Keratinocyte (primary cell): Measurements from ENCODE around the gene ASCC3. TPM values are rescaled to one million over a fixed set of nuclear protein-coding genes. Genes with fewer than 3 reads are reported as not detected.

Experiments
- DNase-seq: peaks from one replicate; pipeline ENCODE4 v3.0.0-alpha.2; 2011; ENCODE audit warnings: low read depth, missing footprints, low spot score
- FAIRE-seq: peaks from 2 replicates; lab custom pipeline; 2011; peaks lifted over from hg19 to GRCh38; lab: Jason Lieb, UNC
- H2AFZ ChIP-seq: 2 replicates; pipeline ENCODE4 v1.6.0; 2012; ENCODE audit warnings: low read length, control low read depth, inconsistent platforms; ENCODE audit not compliant: control insufficient read depth
- H3K27ac ChIP-seq: 2 replicates; pipeline ENCODE4 v1.5.1; 2011; ENCODE audit warnings: low read length; ENCODE audit not compliant: control insufficient read depth, insufficient read depth
- H3K27me3 ChIP-seq: 3 replicates; pipeline ENCODE4 v1.6.0; 2011; ENCODE audit warnings: low read length; ENCODE audit not compliant: control insufficient read depth, insufficient read depth; ENCODE audit errors: extremely low read depth
- H3K36me3 ChIP-seq, 2 experiments: 2 replicates in 1 of 2; 3 replicates in 1 of 2; pipeline ENCODE4 v1.5.1; 2011; ENCODE audit warnings: low read length in 2 of 2, mild to moderate bottlenecking in 1 of 2; ENCODE audit not compliant: control insufficient read depth in 2 of 2, insufficient read depth in 2 of 2; ENCODE audit errors: extremely low read depth in 1 of 2
- H3K4me1 ChIP-seq: 3 replicates; pipeline ENCODE4 v1.5.1; 2011; ENCODE audit warnings: low read length; ENCODE audit not compliant: control insufficient read depth, insufficient read depth; ENCODE audit errors: extremely low read depth
- H3K4me2 ChIP-seq: 3 replicates; pipeline ENCODE4 v1.6.0; 2011; ENCODE audit warnings: low read depth, low read length; ENCODE audit not compliant: control insufficient read depth, insufficient read depth; ENCODE audit errors: extremely low read depth
- H3K4me3 ChIP-seq, 3 experiments: fragments of 200-600 bp in 1 of 3; sonication (generic) in 1 of 3; 2 replicates in 2 of 3; 3 replicates in 1 of 3; pipeline ENCODE4 v1.5.1; 2011 to 2016; ENCODE audit warnings: low read length in 3 of 3, mild to moderate bottlenecking in 3 of 3, control low read depth in 2 of 3, inconsistent platforms in 1 of 3, low read depth in 1 of 3, mixed read lengths in 1 of 3, mixed run types in 1 of 3, moderate library complexity in 1 of 3; ENCODE audit not compliant: control insufficient read depth in 2 of 3, insufficient read depth in 2 of 3; ENCODE audit errors: extremely low read depth in 1 of 3
- H3K79me2 ChIP-seq: 2 replicates; pipeline ENCODE4 v1.6.0; 2012; ENCODE audit warnings: low read length; ENCODE audit not compliant: control insufficient read depth, insufficient read depth
- H3K9ac ChIP-seq: 3 replicates; pipeline ENCODE4 v1.6.0; 2011; ENCODE audit warnings: low read length; ENCODE audit not compliant: control insufficient read depth, insufficient read depth; ENCODE audit errors: extremely low read depth
- H3K9me1 ChIP-seq: 3 replicates; pipeline ENCODE4 v1.6.0; 2011; ENCODE audit warnings: low read length; ENCODE audit not compliant: control insufficient read depth, insufficient read depth; ENCODE audit errors: extremely low read depth
- H3K9me3 ChIP-seq: 2 replicates; pipeline ENCODE4 v1.5.1; 2012; ENCODE audit warnings: low read depth, low read length; ENCODE audit not compliant: control insufficient read depth
- H4K20me1 ChIP-seq: 3 replicates; pipeline ENCODE4 v1.6.0; 2011; ENCODE audit warnings: low read length; ENCODE audit not compliant: control insufficient read depth, insufficient read depth; ENCODE audit errors: extremely low read depth
- EZH2 ChIP-seq: IDR thresholded peaks from one replicate; pipeline ENCODE4 v1.6.1; 2012; ENCODE audit warnings: inconsistent platforms, mild to moderate bottlenecking, low read length, moderate library complexity
- dilution Hi-C: fragments of 300-500 bp; cut with MboI; formaldehyde crosslinking; loops from one replicate; pipeline ENCODE4 v1.7.0; 2020; ENCODE audit warnings: low sequenced_read_pairs; ENCODE audit not compliant: extremely low pct_ligation_motif_present
- polyA plus RNA-seq, 5 experiments: library from polyadenylated mRNA; depleted of rRNA in 3 of 5; stranded (reverse) in 3 of 5; stranded (forward) in 1 of 5; unstranded in 1 of 5; fragments of >200 nt; gene quantifications; 1 replicate in 1 of 5; 2 replicates in 3 of 5; 3 replicates in 1 of 5; pipeline versions ENCODE4 v1.2.1 to v1.2.3, GENCODE V29; 2011 to 2012; ENCODE audit warnings: missing spikeins in 2 of 5, low read depth in 1 of 5, low replicate concordance in 1 of 5
- TF ChIP-seq, protein P1 (sequence below), 3 experiments: IDR thresholded peaks in 1 of 3; conservative IDR thresholded peaks in 1 of 3; optimal IDR thresholded peaks in 1 of 3; 2 replicates in 2 of 3; 3 replicates in 1 of 3; pipeline versions ENCODE3 to v1.5.1; 2011; ENCODE audit warnings: low read length in 3 of 3, mild to moderate bottlenecking in 3 of 3, moderate library complexity in 2 of 3, control low read depth in 1 of 3, inconsistent platforms in 1 of 3; ENCODE audit not compliant: insufficient read depth in 2 of 3; ENCODE audit errors: extremely low read depth in 1 of 3

The ASCC3 gene
- polyA plus RNA-seq, 1 donor (not counting 4 experiments of a cell fraction or from before 2014, with no cell fraction given) = 58.6 TPM

DNA sequence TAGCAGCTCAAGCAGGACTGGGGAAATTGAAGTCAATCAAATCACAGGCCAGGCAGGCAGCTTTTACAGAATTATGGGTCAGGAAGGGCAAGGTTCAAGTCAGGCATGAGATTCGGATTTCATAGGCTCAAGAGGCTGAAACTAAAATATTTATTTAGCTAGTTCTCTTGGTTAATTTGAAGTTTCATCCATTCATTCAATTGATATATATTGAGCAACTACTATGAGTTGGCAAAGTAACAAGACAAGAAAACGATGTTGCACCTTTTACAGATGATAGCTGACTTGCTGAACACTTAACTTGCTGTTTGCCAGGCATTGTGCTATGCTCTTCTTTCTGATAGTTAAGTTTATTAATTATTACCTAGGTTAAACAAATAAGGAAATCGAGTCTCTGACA, 20.5 kb upstream of the ASCC3 start:
- H3K9ac ChIP-seq = no peak overlapping the region
- dilution Hi-C loops = no loop called here
- no peak for FAIRE-seq

DNA sequence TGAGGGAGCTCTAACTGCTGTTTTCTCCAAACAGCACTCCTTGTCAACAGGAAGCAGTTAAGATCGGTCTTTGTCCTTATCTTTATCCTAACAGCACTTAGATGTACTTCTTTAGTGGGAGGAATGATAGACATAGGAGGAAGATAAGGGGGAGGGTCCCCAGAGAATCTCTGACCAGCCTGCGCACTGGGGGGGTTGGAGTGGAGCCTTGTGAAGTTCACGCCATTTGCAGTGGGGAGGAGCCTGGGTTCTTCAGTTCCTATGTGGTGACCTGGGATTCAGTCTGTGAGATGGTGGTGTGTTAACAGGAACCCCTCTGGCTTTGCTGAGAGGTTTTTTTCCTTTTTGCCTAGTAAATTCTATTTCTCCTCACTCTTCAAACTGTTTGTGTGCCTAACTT, 18.1 kb upstream of the ASCC3 start:
- Histone ChIP-seq H3K9me1 (no peaks in the 10 kb centered on the region), H3K79me2 (no peaks in the 10 kb centered on the region), H3K9me3 (no peaks in the 10 kb centered on the region), H3K27ac (no peak overlapping the region), H4K20me1 (no peaks in the 10 kb centered on the region), H3K4me1 (no peaks in the 10 kb centered on the region), H3K4me2 (no peak overlapping the region), H3K9ac (no peak overlapping the region), H3K27me3 (no peaks in the 10 kb centered on the region), H3K4me3 (no peak overlapping the region), H2AFZ (no peak overlapping the region), H3K36me3 (no peaks in the 10 kb centered on the region)
- TF ChIP-seq, protein P1, sequence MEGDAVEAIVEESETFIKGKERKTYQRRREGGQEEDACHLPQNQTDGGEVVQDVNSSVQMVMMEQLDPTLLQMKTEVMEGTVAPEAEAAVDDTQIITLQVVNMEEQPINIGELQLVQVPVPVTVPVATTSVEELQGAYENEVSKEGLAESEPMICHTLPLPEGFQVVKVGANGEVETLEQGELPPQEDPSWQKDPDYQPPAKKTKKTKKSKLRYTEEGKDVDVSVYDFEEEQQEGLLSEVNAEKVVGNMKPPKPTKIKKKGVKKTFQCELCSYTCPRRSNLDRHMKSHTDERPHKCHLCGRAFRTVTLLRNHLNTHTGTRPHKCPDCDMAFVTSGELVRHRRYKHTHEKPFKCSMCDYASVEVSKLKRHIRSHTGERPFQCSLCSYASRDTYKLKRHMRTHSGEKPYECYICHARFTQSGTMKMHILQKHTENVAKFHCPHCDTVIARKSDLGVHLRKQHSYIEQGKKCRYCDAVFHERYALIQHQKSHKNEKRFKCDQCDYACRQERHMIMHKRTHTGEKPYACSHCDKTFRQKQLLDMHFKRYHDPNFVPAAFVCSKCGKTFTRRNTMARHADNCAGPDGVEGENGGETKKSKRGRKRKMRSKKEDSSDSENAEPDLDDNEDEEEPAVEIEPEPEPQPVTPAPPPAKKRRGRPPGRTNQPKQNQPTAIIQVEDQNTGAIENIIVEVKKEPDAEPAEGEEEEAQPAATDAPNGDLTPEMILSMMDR (optimal IDR thresholded peaks at IDR 0.05 in 1 of 3, IDR thresholded peaks at IDR 0.05 in 1 of 3, conservative IDR thresholded peaks at IDR 0.05 in 1 of 3; ENCODE audit: extremely low read depth in 1 of 3, insufficient read depth in 2 of 3, low read length in 3 of 3) = no peak
- no peak for TF ChIP-seq EZH2
- DNase-seq (no peak), FAIRE-seq (no peak)
- dilution Hi-C loops = no loop called here

More for the DNA sequence above, 20.5 kb upstream of the ASCC3 start:
- no peaks in the 10 kb centered on the region for H3K27me3 ChIP-seq
- H3K4me2 ChIP-seq = no peak overlapping the region
- no peaks in the 10 kb centered on the region for H3K4me1 ChIP-seq
- H2AFZ ChIP-seq = no peak overlapping the region
- H3K9me1 ChIP-seq = no peaks in the 10 kb centered on the region
- DNase-seq = no peak
- no peaks in the 10 kb centered on the region for H4K20me1 ChIP-seq
- H3K27ac ChIP-seq = no peak overlapping the region
- TF ChIP-seq, protein P1 (optimal IDR thresholded peaks at IDR 0.05 in 1 of 3, IDR thresholded peaks at IDR 0.05 in 1 of 3, conservative IDR thresholded peaks at IDR 0.05 in 1 of 3; ENCODE audit: extremely low read depth in 1 of 3, insufficient read depth in 2 of 3, low read length in 3 of 3) = no peak
- TF ChIP-seq EZH2 = no peak
- H3K9me3 ChIP-seq = no peaks in the 10 kb centered on the region
- H3K79me2 ChIP-seq = no peaks in the 10 kb centered on the region
- H3K36me3 ChIP-seq = no peaks in the 10 kb centered on the region
- no peak overlapping the region for H3K4me3 ChIP-seq
